H9 (cell line): Measurements from ENCODE around the gene PIGS. TPM values are rescaled to one million over a fixed set of nuclear protein-coding genes. Genes with fewer than 3 reads are reported as not detected.

Source experiments
- DNase-seq: peaks from one replicate; pipeline ENCODE4 v3.0.0-alpha.2; 2017
- H2AFZ ChIP-seq: one replicate; pipeline ENCODE4 v1.6.1; 2013; ENCODE audit warnings: mild to moderate bottlenecking, low read length, control low read depth, moderate library complexity
- H2AK5ac ChIP-seq: 2 replicates; pipeline ENCODE4 v1.6.1; 2013; ENCODE audit warnings: low read length, control low read depth, mixed read lengths; ENCODE audit not compliant: insufficient read length
- H2BK120ac ChIP-seq: one replicate; pipeline ENCODE4 v1.6.1; 2013; ENCODE audit warnings: low read depth, mild to moderate bottlenecking, low read length, control low read depth, inconsistent platforms; ENCODE audit not compliant: poor library complexity, severe bottlenecking
- H2BK12ac ChIP-seq: 2 replicates; pipeline ENCODE4 v1.6.1; 2013; ENCODE audit warnings: low read length, control low read depth, mixed read lengths, low read depth; ENCODE audit not compliant: insufficient read length
- H2BK15ac ChIP-seq: 2 replicates; pipeline ENCODE4 v1.6.1; 2013; ENCODE audit warnings: low read depth, low read length, control low read depth
- H2BK20ac ChIP-seq: one replicate; pipeline ENCODE4 v1.6.1; 2013; ENCODE audit warnings: low read depth, mild to moderate bottlenecking, low read length, control low read depth, inconsistent platforms; ENCODE audit not compliant: poor library complexity, severe bottlenecking
- H2BK5ac ChIP-seq: 2 replicates; pipeline ENCODE4 v1.6.1; 2013; ENCODE audit warnings: low read length, control low read depth, mixed read lengths; ENCODE audit not compliant: insufficient read length
- H3K14ac ChIP-seq: 2 replicates; pipeline ENCODE4 v1.6.1; 2013; ENCODE audit warnings: low read length, control low read depth; ENCODE audit not compliant: insufficient read depth
- H3K18ac ChIP-seq: 2 replicates; pipeline ENCODE4 v1.6.1; 2013; ENCODE audit warnings: low read depth, mild to moderate bottlenecking, mixed read lengths, low read length, control low read depth; ENCODE audit not compliant: insufficient read length
- H3K23ac ChIP-seq: 2 replicates; pipeline ENCODE4 v1.6.1; 2013; ENCODE audit warnings: low read length, control low read depth, mixed read lengths, low read depth; ENCODE audit not compliant: insufficient read length
- H3K23me2 ChIP-seq: 2 replicates; pipeline ENCODE4 v1.6.1; 2013; ENCODE audit warnings: low read depth, mild to moderate bottlenecking, mixed read lengths, low read length, control low read depth; ENCODE audit not compliant: insufficient read length, poor library complexity, severe bottlenecking
- H3K27ac ChIP-seq: 2 replicates; pipeline ENCODE4 v1.5.1; 2013; ENCODE audit warnings: low read length, control low read depth, mixed read lengths, low read depth; ENCODE audit not compliant: insufficient read length
- H3K27me3 ChIP-seq: 2 replicates; pipeline ENCODE4 v1.6.1; 2013; ENCODE audit warnings: low read length, control low read depth, inconsistent platforms; ENCODE audit not compliant: insufficient read depth
- H3K4ac ChIP-seq: 2 replicates; pipeline ENCODE4 v1.6.1; 2013; ENCODE audit warnings: low read depth, mild to moderate bottlenecking, control low read depth, inconsistent platforms, low read length, moderate library complexity
- H3K4me1 ChIP-seq: 2 replicates; pipeline ENCODE4 v1.6.1; 2013; ENCODE audit warnings: low read length, control low read depth, inconsistent platforms; ENCODE audit not compliant: insufficient read depth
- H3K4me2 ChIP-seq: 2 replicates; pipeline ENCODE4 v1.6.1; 2013; ENCODE audit warnings: low read length, control low read depth, mixed read lengths; ENCODE audit not compliant: insufficient read length, insufficient read depth
- H3K56ac ChIP-seq: 2 replicates; pipeline ENCODE4 v1.6.1; 2013; ENCODE audit warnings: low read depth, mild to moderate bottlenecking, mixed read lengths, low read length, control low read depth; ENCODE audit not compliant: insufficient read length
- H3K79me1 ChIP-seq: 2 replicates; pipeline ENCODE4 v1.6.1; 2013; ENCODE audit warnings: low read depth, mild to moderate bottlenecking, moderate library complexity, low read length, control low read depth, inconsistent platforms; ENCODE audit not compliant: insufficient read depth, poor library complexity, severe bottlenecking
- H3K79me2 ChIP-seq: 2 replicates; pipeline ENCODE4 v1.6.1; 2013; ENCODE audit warnings: low read length, control low read depth, inconsistent platforms; ENCODE audit not compliant: insufficient read depth
- H3K9ac ChIP-seq: 2 replicates; pipeline ENCODE4 v1.6.1; 2013; ENCODE audit warnings: low read length, control low read depth, mixed read lengths; ENCODE audit not compliant: insufficient read length; ENCODE audit errors: extremely low read depth
- H3K9me3 ChIP-seq: one replicate; pipeline ENCODE4 v1.6.1; 2013; ENCODE audit warnings: low read depth, low read length, inconsistent platforms; ENCODE audit not compliant: control insufficient read depth
- H3T11ph ChIP-seq: one replicate; pipeline ENCODE4 v1.6.1; 2013; ENCODE audit warnings: mild to moderate bottlenecking, low read length, control low read depth, inconsistent platforms
- H4K20me1 ChIP-seq: one replicate; pipeline ENCODE4 v1.6.1; 2013; ENCODE audit not compliant: control insufficient read depth, insufficient read length, insufficient read depth
- H4K5ac ChIP-seq: 2 replicates; pipeline ENCODE4 v1.6.1; 2013; ENCODE audit warnings: low read depth, mild to moderate bottlenecking, mixed read lengths, low read length, control low read depth; ENCODE audit not compliant: insufficient read length
- H4K8ac ChIP-seq: replicated peaks from 2 replicates; pipeline ENCODE4 v1.6.1; 2013; ENCODE audit warnings: low read length, control low read depth, mixed read lengths, low read depth; ENCODE audit not compliant: insufficient read length
- H4K91ac ChIP-seq: 2 replicates; pipeline ENCODE4 v1.6.1; 2013; ENCODE audit warnings: low read depth, mild to moderate bottlenecking, moderate library complexity, mixed read lengths, low read length, control low read depth; ENCODE audit not compliant: insufficient read length
- H3K27ac Mint-ChIP-seq, 3 experiments: 2 replicates in 2 of 3; 3 replicates in 1 of 3; pipeline ENCODE4 v1.8.0; 2020 to 2021; ENCODE audit warnings: mixed read lengths in 3 of 3, mild to moderate bottlenecking in 1 of 3, moderate library complexity in 1 of 3
- H3K27me3 Mint-ChIP-seq: 2 replicates; pipeline ENCODE4 v1.8.0; 2021; ENCODE audit warnings: low read depth, mild to moderate bottlenecking, moderate library complexity, mixed read lengths
- H3K36me3 Mint-ChIP-seq, 3 experiments: 2 replicates in 2 of 3; 3 replicates in 1 of 3; pipeline ENCODE4 v1.8.0; 2020 to 2021; ENCODE audit warnings: low read depth in 3 of 3, mixed read lengths in 3 of 3; ENCODE audit not compliant: insufficient read depth in 1 of 3
- H3K4me1 Mint-ChIP-seq, 2 experiments: 2 replicates each; pipeline ENCODE4 v1.8.0; 2020; ENCODE audit warnings: mixed read lengths in 2 of 2
- H3K4me3 Mint-ChIP-seq, 2 experiments: 2 replicates in 1 of 2; 3 replicates in 1 of 2; pipeline ENCODE4 v1.8.0; 2020 to 2021; ENCODE audit warnings: mild to moderate bottlenecking in 2 of 2, mixed read lengths in 2 of 2, moderate library complexity in 1 of 2
- H3K9me3 Mint-ChIP-seq, 2 experiments: 2 replicates in 1 of 2; 3 replicates in 1 of 2; pipeline ENCODE4 v1.8.0; 2020; ENCODE audit warnings: mild to moderate bottlenecking in 2 of 2, mixed read lengths in 2 of 2, moderate library complexity in 1 of 2
- WGBS: extraction: QIAGEN DNeasy Blood & Tissue Kit; methylation state at CpG from one replicate; pipeline ENCODE4 v1.1.7; 2013; ENCODE audit warnings: missing lambda C conversion rate, low lambda C conversion rate, mixed read lengths; ENCODE audit not compliant: insufficient read length; ENCODE audit errors: extremely low coverage; 5-methylcytosine and 5-hydroxymethylcytosine counted together
- total RNA-seq: library from RNA; stranded (reverse); gene quantifications from 2 replicates; pipeline ENCODE4 v1.2.1, GENCODE V29; 2021
- TF ChIP-seq, protein P1 (sequence below): fragments of 200-600 bp; sonication (generic); conservative IDR thresholded peaks from 3 replicates; pipeline ENCODE4 v1.8.0; 2021; ENCODE audit warnings: antibody characterized with exemption, mild to moderate bottlenecking

Gene PIGS
- total RNA-seq, 1 experiment from 2014 or later, result 45.8 TPM

- Histone ChIP-seq H2AK5ac (no peak overlapping the region), H3K14ac (no peak overlapping the region), H2BK120ac (no peak overlapping the region), H3K4me2 (no peak overlapping the region), H4K91ac (no peak overlapping the region), H3K56ac (no peak overlapping the region), H3K4ac (no peak overlapping the region), H2BK5ac (no peak overlapping the region), H3K79me2 (no peaks in the 10 kb centered on the region), H4K5ac (no peak overlapping the region), H2BK20ac (no peak overlapping the region), H3K9ac (no peak overlapping the region), H3K9me3 (no peaks in the 10 kb centered on the region), H3K23me2 (no peaks in the 10 kb centered on the region), H3K18ac (no peak overlapping the region), H4K20me1 (no peaks in the 10 kb centered on the region), H3K27me3 (no peaks in the 10 kb centered on the region), H3K27ac (no peak overlapping the region), H2AFZ (no peak overlapping the region), H2BK12ac (no peak overlapping the region), H3K4me1 (no peaks in the 10 kb centered on the region; the same call in 1 of the 2 replicates), H3T11ph (no peak overlapping the region), H3K23ac (no peak overlapping the region), H3K79me1 (no peaks in the 10 kb centered on the region), H2BK15ac (no peak overlapping the region), H4K8ac (no peak overlapping the region)
- peaks cover 2 to 15% of the 10 kb centered on the region in 2 experiments; a peak in 3 of 4 replicates for H3K4me1 Mint-ChIP-seq
- peaks cover 24% of the 10 kb centered on the region for H3K27me3 Mint-ChIP-seq
- no peak for DNase-seq
- no peak overlapping the region for H3K27ac Mint-ChIP-seq
- H3K9me3 Mint-ChIP-seq, result no peaks in the 10 kb centered on the region
- TF ChIP-seq, protein P1, sequence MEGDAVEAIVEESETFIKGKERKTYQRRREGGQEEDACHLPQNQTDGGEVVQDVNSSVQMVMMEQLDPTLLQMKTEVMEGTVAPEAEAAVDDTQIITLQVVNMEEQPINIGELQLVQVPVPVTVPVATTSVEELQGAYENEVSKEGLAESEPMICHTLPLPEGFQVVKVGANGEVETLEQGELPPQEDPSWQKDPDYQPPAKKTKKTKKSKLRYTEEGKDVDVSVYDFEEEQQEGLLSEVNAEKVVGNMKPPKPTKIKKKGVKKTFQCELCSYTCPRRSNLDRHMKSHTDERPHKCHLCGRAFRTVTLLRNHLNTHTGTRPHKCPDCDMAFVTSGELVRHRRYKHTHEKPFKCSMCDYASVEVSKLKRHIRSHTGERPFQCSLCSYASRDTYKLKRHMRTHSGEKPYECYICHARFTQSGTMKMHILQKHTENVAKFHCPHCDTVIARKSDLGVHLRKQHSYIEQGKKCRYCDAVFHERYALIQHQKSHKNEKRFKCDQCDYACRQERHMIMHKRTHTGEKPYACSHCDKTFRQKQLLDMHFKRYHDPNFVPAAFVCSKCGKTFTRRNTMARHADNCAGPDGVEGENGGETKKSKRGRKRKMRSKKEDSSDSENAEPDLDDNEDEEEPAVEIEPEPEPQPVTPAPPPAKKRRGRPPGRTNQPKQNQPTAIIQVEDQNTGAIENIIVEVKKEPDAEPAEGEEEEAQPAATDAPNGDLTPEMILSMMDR, result no peak
- no peaks in the 10 kb centered on the region for H3K36me3 Mint-ChIP-seq
- no peak overlapping the region for H3K4me3 Mint-ChIP-seq
- WGBS, result no CpG with 5 or more reads among the region's 14 CpGs
Observed at GRCh38 chr17:28506763-28507487, 64.4 kb downstream of the PIGS start.
